Cardiac fibroblast (primary cell): Measurements from ENCODE around the gene INTS15.

Source experiments
- DNase-seq, 2 donors: peaks; one replicate each; pipeline versions ENCODE4 v3.0.0 to v3.0.0-alpha.2; 2010; ENCODE audit warnings: low read depth in 2 of 2
- H3K4me3 ChIP-seq, 2 donors: replicated peaks in 1 of 2; 1 replicate in 1 of 2; 2 replicates in 1 of 2; pipeline ENCODE4 v1.5.1; 2011; ENCODE audit warnings: low read depth in 2 of 2, low read length in 2 of 2, mild to moderate bottlenecking in 2 of 2, moderate library complexity in 1 of 2
- CTCF ChIP-seq: IDR thresholded peaks from one replicate; pipeline ENCODE4 v1.5.1; 2011; ENCODE audit warnings: low read depth, mild to moderate bottlenecking, low read length, inconsistent platforms

The INTS15 gene

GRCh38 chr7:6639627-6640026 lies 49.8 kb downstream of the INTS15 start:
- no peak for TF ChIP-seq CTCF
- no peak overlapping the region for H3K4me3 ChIP-seq
- no peak for DNase-seq

- DNase-seq = peak; percentile 56 to 76
- TF ChIP-seq CTCF = no peak
- no peak overlapping the region for H3K4me3 ChIP-seq
These were observed 50.5 kb downstream of the INTS15 start for GRCh38 chr7:6640246-6640721.

DNA sequence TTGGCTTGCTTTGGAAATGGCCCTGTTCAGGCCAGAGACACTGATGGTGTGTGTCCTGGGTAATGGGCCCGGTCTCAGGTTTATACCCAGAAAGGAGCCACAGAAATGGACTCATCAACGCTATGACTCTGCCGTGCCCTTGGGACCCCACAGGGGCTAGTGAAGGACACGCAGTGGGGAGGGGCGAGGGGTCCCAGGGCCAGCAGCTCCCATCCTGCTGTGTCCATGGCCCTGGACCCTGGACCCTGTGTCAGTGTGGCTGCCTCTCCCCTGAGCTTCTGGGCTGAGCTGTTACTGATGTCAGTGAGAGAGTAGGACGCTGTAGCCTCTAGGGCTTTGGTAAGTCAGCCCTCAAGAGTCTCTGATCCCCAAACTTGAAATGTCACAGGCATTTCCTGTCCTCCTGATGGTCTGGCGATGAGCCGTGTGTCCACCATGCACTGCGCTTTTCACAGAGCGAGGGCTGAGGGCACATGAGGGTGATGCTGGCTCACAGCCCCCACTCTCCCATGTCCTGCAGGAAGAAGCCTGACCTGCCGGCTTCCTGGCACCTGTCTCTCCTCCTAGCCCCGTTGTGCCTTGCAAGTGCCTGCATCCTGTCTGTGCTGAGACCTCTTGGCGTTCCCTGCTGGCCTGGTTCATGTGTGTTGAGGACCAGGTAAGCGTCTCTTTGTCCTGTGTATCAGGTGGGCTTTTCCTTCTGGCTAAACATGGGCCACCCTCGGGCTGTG lies 51.6 kb downstream of the INTS15 start:
- no peak for TF ChIP-seq CTCF
- no peak overlapping the region for H3K4me3 ChIP-seq
- DNase-seq = no peak

DNA sequence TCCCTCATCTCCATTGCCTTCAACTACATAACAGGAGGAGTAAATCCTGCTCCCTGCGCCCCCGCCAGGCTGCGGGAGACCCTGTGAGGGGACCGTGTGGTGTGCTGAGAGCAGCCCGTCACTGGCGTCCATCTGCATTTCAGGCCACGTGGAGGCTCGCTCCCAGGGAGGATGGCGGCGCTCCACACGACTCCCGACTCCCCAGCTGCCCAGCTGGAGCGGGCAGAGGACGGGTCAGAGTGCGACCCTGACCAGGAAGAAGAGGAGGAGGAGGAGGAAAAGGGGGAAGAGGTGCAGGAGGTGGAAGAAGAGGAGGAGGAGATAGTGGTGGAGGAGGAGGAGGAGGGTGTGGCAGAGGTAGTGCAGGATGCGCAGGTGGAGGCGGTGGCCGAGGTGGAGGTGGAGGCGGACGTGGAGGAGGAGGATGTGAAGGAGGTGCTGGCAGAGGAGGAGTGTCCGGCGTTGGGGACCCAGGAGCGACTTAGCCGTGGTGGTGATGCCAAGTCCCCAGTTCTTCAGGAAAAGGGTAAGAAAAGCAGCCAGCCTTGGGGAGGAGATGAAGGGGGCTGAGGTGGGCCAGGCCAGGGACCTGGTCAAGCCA lies 52.5 kb downstream of the INTS15 start:
- no peak for TF ChIP-seq CTCF
- H3K4me3 ChIP-seq = no peak overlapping the region
- no peak for DNase-seq

- no peak for TF ChIP-seq CTCF
- no peak overlapping the region for H3K4me3 ChIP-seq
- DNase-seq = no peak
These were observed 53.2 kb downstream of the INTS15 start for GRCh38 chr7:6642861-6643640.

GRCh38 chr7:6643915-6644625 lies 54.2 kb downstream of the INTS15 start:
- H3K4me3 ChIP-seq = no peak overlapping the region
- no peak for DNase-seq
- TF ChIP-seq CTCF = no peak
